ENCODE measurements around the gene C6orf120.

The C6orf120 gene
- total RNA-seq, result 30.3 to 75.6 (median 55.2) reads per million in 17 experiments

GRCh38 chr6:169701954-169702839 is at the start of gene C6orf120, which contains the start of gene WDR27:
TSS of gene C6orf120 (plus strand) at chr6:169702126. CDS start at chr6:169702460, 334 bp downstream.
TSS of gene WDR27 (minus strand) at chr6:169702029. CDS start at chr6:169689005, 13,024 bp downstream.
- DNase-seq, result peak; percentile 100

- no peak for DNase-seq
These were observed 49.0 kb upstream of the C6orf120 start for GRCh38 chr6:169652896-169653295.

- no peak for DNase-seq
These were observed 48.2 kb upstream of the C6orf120 start for GRCh38 chr6:169653691-169654090.

GRCh38 chr6:169654598-169655391 is 47.1 kb upstream of the C6orf120 start:
- DNase-seq, result peak; percentile 72 to 89 (median 82)

- no peak for DNase-seq
These were observed 45.2 kb upstream of the C6orf120 start for GRCh38 chr6:169656546-169657283.

GRCh38 chr6:169657284-169657610 is 44.7 kb upstream of the C6orf120 start:
- DNase-seq, result no peak

GRCh38 chr6:169659820-169660610 is 41.9 kb upstream of the C6orf120 start:
- no peak for DNase-seq

GRCh38 chr6:169660751-169661390 is 41.1 kb upstream of the C6orf120 start:
- DNase-seq, result no peak

- DNase-seq, result no peak
These were observed 40.6 kb upstream of the C6orf120 start for GRCh38 chr6:169661391-169661756.

GRCh38 chr6:169663468-169663867 is 38.5 kb upstream of the C6orf120 start:
- DNase-seq, result no peak

GRCh38 chr6:169664227-169664626 is 37.7 kb upstream of the C6orf120 start:
- DNase-seq, result no peak

GRCh38 chr6:169665289-169665688 is 36.6 kb upstream of the C6orf120 start:
- no peak for DNase-seq

- no peak for DNase-seq
These were observed 35.5 kb upstream of the C6orf120 start for GRCh38 chr6:169666441-169666840.

- no peak for DNase-seq
These were observed 34.2 kb upstream of the C6orf120 start for GRCh38 chr6:169667716-169668115.

GRCh38 chr6:169668203-169668847 is 33.6 kb upstream of the C6orf120 start:
- no peak for DNase-seq

GRCh38 chr6:169669147-169669546 is 32.8 kb upstream of the C6orf120 start:
- no peak for DNase-seq

GRCh38 chr6:169669889-169670288 is 32.0 kb upstream of the C6orf120 start:
- peak; percentile 66 to 90 (median 82) for DNase-seq

GRCh38 chr6:169671563-169671962 is 30.4 kb upstream of the C6orf120 start:
- DNase-seq, result no peak

GRCh38 chr6:169675011-169675410 is 26.9 kb upstream of the C6orf120 start:
- DNase-seq, result no peak

GRCh38 chr6:169677096-169677495 is 24.8 kb upstream of the C6orf120 start:
- DNase-seq, result no peak

- no peak for DNase-seq
These were observed 23.6 kb upstream of the C6orf120 start for GRCh38 chr6:169678342-169678741.

All from suppressor macrophage (primary cell).